IPS DF 4.7 (cell line): ENCODE results near the gene MMP8.
"Not testable (repeated sequence)": the region's sequence is repeated elsewhere in the genome, so short reads cannot be mapped to it uniquely, and the experiment has no call there.

Experiments
- DNase-seq: peaks from one replicate; pipeline ENCODE4 v3.0.0-alpha.2; 2013; ENCODE audit warnings: low spot score; ENCODE audit errors: extremely low read depth

Gene MMP8, protein sequence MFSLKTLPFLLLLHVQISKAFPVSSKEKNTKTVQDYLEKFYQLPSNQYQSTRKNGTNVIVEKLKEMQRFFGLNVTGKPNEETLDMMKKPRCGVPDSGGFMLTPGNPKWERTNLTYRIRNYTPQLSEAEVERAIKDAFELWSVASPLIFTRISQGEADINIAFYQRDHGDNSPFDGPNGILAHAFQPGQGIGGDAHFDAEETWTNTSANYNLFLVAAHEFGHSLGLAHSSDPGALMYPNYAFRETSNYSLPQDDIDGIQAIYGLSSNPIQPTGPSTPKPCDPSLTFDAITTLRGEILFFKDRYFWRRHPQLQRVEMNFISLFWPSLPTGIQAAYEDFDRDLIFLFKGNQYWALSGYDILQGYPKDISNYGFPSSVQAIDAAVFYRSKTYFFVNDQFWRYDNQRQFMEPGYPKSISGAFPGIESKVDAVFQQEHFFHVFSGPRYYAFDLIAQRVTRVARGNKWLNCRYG

GRCh38 chr11:102724904-102725500 lies at the start of gene MMP8:
Gene MMP8 (minus strand): TSS chr11:102724954. CDS start chr11:102724855, 99 bp downstream.
- no peak for DNase-seq

DNA sequence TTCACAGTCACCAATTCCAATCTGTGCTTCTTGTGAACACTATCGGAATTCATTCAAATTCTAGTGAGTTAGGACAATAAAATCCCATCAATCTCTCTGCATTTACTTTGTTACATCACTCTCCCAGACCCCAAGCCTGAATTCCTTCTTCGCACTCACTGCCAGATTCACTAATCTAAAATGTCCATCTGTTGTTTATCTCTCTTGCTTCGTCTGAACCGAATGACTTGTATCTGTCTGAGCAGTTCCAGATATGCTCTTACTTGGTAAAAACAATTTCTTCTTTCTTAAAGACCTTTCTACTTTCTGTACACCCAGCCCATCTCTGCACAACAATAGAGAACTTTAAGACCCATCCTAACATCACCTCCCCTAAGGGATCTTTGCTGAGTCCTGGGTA lies 48.6 kb upstream of the MMP8 start:
- DNase-seq: no peak

DNA sequence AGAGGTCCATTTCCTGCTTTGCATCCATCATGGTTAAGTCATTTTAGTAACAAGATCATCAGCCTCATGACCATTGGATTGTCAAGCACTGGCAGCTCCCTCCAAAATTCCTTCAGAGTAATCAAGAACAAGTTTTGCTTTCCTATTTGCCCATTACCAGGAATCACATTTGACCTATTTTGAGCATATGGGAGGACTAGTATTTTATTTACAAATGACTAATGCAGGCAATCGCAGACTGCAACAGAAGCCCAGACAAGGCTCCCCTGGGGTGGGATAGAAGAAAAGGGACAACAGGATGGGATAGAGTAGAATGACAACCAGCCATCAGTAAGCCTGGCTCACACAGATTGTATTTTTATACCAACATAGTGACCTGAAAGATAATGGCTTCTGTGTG lies 46.6 kb upstream of the MMP8 start:
- no peak for DNase-seq

DNA sequence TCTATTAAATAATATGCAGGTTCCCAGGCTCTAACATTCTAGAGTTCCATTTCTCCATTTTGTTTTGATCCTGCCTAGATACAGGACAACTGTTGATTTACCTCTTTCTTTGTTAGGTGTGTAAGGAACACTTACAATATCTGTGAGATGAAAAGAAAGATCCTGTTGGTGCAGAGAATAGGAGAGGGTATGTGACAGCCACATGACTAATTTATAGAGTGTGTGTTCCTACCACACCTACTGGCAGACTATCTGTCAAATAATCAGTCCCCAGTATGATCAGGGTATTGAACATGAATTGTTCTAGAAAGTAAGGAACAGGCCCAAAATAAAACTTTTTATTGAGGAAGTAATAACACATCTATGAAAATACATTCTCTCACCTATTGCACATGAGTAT lies 45.4 kb upstream of the MMP8 start:
- DNase-seq: no peak

DNA sequence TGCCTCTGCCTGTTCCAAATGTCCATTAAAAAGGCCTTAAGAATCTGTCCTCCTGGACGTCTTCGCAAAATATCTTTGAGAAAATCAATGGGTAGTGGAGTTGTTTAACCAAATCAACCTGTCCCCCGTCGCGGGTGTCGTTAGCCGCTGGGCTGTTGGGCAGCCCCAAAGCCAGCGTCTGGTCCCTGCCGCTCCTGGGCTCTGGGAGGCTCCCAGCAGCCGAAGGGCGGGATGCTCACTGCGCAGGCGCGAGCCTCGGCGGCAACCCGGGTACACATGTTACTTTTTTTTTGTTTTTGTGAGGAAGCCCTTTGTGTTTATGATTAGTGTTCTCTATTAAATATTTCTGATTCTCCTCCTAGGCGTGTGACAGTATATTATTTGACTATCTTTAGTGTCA lies 43.0 kb upstream of the MMP8 start:
- DNase-seq: no peak

GRCh38 chr11:102763440-102763839 lies 38.7 kb upstream of the MMP8 start:
- no peak for DNase-seq

DNA sequence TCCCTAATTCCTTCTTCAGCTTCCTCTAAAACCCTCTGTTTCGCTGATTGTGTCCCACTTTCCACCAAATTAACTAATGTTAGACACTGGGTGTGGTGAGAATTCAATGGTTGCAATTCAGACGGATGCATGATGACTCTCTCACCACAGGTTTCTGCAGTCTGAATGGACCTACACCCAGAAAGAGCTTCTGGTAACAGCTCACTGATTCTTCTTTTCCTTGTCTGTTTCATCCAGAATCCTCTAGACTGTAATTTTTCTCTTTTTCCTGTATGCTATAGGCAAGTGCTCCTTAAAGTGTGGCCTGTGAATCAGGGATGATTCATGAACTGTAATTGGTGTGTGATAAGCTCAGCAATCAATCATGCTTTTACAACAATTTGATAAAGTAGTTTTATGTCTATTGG lies 37.6 kb upstream of the MMP8 start:
- DNase-seq: no peak

DNA sequence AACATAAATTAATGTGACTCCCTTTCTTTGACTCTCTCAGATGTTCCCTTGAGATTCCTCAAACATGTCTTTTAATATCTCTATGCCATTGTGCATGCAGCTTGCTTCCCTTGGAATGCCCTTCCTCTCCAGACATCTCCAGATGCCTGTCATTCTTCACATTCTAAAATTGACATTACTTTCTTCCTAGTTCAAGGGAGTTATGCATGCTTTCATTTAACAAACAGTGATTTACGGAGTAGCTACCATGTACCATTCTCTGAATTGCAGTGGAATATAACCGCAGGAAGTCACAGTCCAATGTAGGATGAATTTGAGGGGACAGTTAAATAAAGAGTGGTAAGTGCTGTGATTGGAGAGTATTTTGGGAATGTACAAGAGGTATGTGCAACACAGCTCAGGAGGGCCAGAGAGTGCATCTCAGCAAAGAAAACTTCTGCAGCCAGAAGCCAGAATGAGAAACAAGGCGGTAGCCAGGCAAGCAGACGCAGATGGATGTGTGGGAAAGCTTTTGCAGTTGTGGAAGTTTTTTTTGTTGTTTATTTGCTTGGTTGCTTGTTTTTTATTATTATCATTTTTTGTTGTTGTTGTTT lies 37.0 kb upstream of the MMP8 start:
- no peak for DNase-seq

DNA sequence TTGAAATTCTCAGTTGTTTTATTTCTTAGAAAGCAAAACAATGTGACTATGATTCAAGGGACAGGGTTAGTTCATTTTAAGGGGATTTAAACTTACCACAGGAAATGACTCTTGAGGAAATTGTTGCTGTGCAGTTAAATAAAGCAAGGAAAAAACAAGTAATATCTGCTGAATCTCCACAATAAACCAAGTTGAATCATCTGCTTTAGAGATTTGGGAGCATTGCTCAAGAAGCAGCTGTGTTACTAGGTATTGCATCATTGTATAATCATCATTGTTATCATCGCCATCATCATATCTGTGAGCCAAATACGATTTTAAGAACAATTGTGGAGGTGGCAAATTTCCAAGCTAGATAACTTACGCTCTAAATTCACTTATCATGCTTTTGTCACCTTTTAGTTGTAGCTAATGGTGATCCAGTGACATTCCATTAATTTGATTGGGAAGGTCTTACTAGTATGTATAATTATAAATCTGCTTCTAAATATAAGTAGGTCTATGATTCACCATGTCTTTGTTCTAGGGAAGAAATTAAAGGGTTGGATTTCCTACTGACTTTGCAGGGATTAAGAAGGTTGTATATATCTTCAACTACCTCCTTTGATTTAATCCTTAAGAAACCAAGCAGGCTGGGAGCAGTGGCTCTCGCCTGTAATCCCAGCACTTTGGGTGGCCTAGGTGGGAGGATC lies 35.7 kb upstream of the MMP8 start:
- no peak for DNase-seq

DNA sequence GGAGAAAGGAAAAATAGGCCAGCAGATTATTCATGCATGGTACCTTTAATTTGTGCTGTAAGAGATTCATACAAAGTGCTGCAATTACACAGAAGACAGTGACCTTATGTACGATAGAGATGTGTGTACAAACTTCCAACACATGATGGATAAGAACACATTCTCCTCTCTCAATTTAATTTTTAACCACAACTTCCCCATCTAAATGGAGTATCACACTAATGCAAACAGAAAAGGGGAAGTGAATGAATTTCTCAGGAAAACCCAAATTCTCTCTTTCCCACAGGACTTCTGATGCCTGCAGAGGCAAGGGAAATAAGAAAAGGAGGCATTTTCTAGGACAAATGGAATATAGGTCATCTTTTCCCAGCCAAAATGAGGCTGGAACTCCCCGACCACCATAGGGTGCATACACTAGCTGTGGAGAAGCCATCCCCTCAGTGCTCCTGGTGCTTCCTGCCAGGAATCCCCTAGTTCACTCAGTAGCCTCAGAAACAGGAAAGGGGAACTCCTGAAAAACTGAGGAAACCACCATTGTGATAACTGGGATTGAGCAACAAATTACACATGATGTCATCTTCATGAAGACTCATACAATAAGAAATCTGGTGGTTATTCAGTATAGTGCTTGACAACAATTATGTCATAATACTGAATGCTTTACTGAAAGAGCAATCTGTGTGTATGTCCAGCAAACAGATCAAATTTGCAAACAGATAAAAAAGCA lies 33.2 kb upstream of the MMP8 start:
- no peak for DNase-seq

DNA sequence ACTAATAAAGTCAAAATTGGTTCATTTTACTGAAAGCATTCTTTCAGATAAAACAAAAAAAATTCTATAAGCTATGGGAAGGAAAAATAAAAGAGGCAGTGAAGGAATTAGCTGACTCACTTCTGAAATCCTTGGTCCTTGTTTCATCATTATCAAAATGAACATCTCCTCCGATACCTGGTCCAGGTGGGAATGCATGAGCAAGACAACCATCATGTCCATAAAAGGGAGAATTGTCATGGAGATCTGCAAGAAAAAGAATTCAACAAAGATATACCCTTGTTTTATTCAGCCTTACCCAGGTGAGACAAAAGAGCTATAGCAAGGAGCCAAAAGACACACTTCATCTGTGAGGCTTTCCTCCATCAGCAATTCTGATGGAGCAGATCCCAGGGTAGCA lies 28.5 kb upstream of the MMP8 start:
- DNase-seq: no peak

DNA sequence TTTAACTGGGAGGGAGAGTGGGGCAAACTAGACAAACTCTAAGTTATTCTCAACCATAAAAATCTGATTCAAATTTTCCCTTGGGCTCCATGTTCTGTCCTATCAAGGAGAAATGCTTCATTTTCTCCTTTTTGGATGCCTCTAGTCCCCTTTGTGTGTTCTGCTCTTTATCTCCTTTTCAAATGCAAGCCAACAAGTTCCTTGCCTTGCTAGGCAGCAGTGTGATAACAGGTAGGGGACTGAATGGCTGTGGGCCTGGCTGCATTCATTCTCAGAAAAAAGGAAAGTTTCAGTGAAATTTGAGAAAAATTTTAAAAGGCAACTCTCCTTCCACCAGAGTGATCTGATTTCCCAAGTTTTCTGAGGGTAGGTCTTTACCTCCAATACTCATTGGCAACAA lies 26.9 kb upstream of the MMP8 start:
- DNase-seq: no peak

DNA sequence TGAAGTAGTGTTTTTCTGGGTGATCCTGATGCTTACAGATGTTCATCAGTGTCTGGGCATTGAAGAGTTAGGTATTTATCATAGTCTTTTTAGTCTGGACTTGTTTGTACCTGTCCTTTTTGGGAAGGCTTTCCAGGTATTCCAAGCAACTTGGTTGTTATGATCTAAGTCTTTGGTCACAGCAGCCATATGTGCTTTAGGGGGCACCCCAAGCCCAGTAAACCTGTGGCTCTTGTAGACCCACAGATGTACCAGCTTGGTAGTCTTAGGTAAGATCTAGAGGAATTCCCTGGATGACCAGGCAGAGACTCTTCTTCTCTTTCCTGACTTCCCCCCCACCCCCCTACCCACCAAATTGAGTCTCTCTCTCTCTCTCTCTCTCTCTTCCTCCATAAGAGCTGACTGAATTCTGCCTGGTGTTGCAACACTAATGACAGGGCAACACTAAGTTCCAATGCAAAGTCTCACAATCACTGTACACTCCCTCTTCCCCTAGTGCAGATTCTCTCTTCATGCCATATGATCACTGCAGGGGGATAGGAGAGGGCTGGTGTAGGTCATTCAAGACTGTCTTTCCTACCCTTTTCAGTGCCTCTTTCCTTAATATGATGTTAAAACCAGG lies 24.5 kb upstream of the MMP8 start:
- DNase-seq: no peak

DNA sequence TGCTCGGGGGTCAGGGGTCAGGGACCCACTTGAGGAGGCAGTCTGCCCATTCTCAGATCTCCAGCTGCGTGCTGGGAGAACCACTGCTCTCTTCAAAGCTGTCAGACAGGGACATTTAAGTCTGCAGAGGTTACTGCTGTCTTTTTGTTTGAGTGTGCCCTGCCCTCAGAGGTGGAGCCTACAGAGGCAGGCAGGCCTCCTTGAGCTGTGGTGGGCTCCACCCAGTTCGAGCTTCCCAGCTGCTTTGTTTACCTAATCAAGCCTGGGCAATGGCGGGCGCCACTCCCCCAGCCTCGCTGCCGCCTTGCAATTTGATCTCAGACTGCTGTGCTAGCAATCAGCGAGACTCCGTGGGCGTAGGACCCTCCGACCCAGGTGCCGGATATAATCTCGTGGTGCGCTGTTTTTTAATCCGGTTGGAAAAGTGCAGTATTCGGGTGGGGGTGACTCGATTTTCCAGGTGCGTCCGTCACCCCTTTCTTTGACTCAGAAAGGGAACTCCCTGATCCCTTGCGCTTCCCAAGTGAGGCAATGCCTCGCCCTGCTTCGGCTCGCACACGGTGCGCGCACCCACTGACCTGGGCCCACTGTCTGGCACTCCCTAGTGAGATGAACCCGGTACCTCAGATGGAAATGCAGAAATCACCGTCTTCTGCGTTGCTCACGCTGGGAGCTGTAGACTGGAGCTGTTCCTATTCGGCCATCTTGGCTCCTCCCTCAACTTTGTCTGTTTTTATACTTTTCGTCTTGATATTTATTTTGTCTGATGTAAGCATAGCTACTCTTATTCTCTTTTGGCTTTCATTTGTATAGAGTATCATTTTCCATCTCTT lies 22.2 kb upstream of the MMP8 start:
- DNase-seq: not testable (repeated sequence)

GRCh38 chr11:102734650-102735049 lies 9.9 kb upstream of the MMP8 start:
- DNase-seq: no peak

DNA sequence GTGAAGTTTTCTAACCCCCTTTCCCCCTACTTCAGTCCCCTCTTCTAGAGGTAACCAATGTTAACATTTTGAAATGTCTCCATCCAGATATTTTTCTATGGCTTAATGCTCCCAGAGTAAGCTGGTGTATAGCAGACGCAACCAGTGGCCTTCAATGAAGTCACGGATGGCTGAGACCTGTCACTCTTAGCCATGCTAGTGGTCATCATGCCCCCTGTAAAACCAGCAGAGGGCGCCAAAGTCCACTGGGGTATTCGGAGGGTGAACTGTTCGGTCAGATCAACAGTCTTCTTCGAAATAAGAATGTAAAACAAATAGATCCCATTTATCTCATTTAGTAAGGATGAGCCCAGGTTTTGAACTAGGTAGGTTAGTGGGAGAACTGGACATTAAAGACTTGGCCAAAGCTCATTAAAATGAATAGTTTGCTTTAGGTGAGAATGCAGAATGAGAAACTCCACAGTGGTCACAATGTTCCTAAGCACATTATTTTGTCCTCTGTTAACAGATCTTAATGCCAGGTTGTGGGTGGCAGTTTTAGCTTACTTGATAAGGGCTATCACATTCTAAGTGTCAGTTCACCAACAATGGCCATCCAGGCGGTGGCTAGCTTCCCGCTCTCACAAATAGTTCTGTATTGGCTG lies 8.6 kb upstream of the MMP8 start:
- DNase-seq: peak; percentile 41

- DNase-seq: not testable (repeated sequence)
Observed at GRCh38 chr11:102730944-102731343, 6.2 kb upstream of the MMP8 start.

DNA sequence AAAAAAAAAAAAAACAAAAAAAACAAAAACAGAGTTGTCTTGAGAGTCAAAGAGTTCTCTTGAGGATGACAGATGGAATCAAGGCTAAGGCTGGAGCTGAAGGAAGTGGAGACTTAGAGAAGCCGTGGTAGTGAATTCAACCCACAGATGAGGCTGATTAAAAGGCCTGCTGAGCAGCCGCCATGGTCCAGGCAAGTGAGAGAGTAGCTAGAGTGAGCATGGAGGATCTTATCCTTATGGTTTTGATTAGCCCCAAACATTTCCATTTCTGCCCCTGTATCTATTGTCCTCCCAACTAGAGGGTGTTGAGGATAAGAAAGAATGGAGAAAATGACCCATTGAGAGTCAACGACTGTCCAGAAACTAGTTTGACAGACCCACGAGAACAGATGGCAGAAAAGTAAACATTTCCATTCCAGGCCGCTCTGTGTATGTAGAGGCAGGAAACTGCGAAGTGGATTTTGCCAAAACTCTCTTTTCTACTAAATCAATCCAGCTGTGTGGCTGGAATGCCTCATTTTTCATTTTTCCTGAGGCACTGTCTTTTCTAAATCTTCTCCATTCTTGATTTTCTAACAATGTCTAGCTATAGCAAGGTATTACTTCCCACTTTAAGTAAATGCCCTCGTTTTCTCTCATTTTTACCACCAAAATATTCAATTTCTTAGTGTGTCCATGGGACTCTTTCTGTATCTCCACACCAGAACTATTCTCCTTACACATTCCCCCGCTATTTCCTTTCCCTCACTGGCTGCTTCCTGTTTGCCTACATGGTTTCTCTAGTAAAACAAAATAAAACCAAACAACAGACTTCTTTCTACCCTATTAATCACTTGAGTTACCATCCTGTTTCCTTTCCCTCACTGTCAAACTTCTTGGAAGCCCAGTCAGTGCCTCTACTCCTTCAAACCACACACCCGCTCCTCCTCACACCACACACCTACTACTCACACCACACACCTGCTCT lies 5.4 kb upstream of the MMP8 start:
- DNase-seq: no peak
